ENCODE measurements around the gene SOAT2. TPM values are rescaled to one million over a fixed set of nuclear protein-coding genes. Genes with fewer than 3 reads are reported as not detected.

SOAT2 gene
- total RNA-seq, 1 donor from 2014 or later, result not detected

- intact Hi-C loops (cut with micrococcal nuclease), result no loop called here
- Mint-ChIP-seq H3K4me1 (ENCODE audit: low read depth) (no peaks in the 10 kb centered on the region), H3K4me3 (no peak overlapping the region), H3K36me3 (ENCODE audit: low read depth) (no peaks in the 10 kb centered on the region), H3K27ac (no peak overlapping the region), H3K9me3 (no peaks in the 10 kb centered on the region), H3K27me3 (ENCODE audit: insufficient read depth) (peaks cover 15% of the 10 kb centered on the region)
- DNase-seq (ENCODE audit: low spot score), result no peak
These were observed 25.7 kb downstream of the SOAT2 start for GRCh38 chr12:53128780-53129569.

GRCh38 chr12:53131844-53132243, 28.6 kb downstream of the SOAT2 start:
- H3K9me3 Mint-ChIP-seq, result peaks cover under 1% of the 10 kb centered on the region

GRCh38 chr12:53133722-53134121, 30.4 kb downstream of the SOAT2 start:
- no peak for DNase-seq (ENCODE audit: low spot score)
- H3K4me1 Mint-ChIP-seq (ENCODE audit: low read depth), result no peaks in the 10 kb centered on the region
- no peaks in the 10 kb centered on the region for H3K36me3 Mint-ChIP-seq (ENCODE audit: low read depth)
- peaks cover 12% of the 10 kb centered on the region for H3K9me3 Mint-ChIP-seq
- H3K27ac Mint-ChIP-seq, result no peak overlapping the region
- peaks cover 15% of the 10 kb centered on the region for H3K27me3 Mint-ChIP-seq (ENCODE audit: insufficient read depth)
- no peak overlapping the region for H3K4me3 Mint-ChIP-seq
- intact Hi-C loops (cut with micrococcal nuclease), result no loop called here

More at GRCh38 chr12:53131844-53132243, 28.6 kb downstream of the SOAT2 start:
- no peak overlapping the region for H3K4me3 Mint-ChIP-seq
- DNase-seq (ENCODE audit: low spot score), result no peak
- no peak overlapping the region for H3K27ac Mint-ChIP-seq
- H3K36me3 Mint-ChIP-seq (ENCODE audit: low read depth), result no peaks in the 10 kb centered on the region
- intact Hi-C loops (cut with micrococcal nuclease), result no loop called here
- H3K27me3 Mint-ChIP-seq (ENCODE audit: insufficient read depth), result peaks cover 14% of the 10 kb centered on the region
- no peaks in the 10 kb centered on the region for H3K4me1 Mint-ChIP-seq (ENCODE audit: low read depth)

- peaks cover 5% of the 10 kb centered on the region for H3K9me3 Mint-ChIP-seq
- H3K4me1 Mint-ChIP-seq (ENCODE audit: low read depth), result no peaks in the 10 kb centered on the region
- H3K36me3 Mint-ChIP-seq (ENCODE audit: low read depth), result no peaks in the 10 kb centered on the region
- H3K27ac Mint-ChIP-seq, result no peak overlapping the region
- DNase-seq (ENCODE audit: low spot score), result no peak
- intact Hi-C loops (cut with micrococcal nuclease), result no loop called here
- no peak overlapping the region for H3K4me3 Mint-ChIP-seq
- peaks cover 11% of the 10 kb centered on the region for H3K27me3 Mint-ChIP-seq (ENCODE audit: insufficient read depth)
These were observed 40.1 kb downstream of the SOAT2 start for GRCh38 chr12:53143355-53143754.

GRCh38 chr12:53145383-53146260, 42.3 kb downstream of the SOAT2 start:
- intact Hi-C loops (cut with micrococcal nuclease), result no loop called here
- Mint-ChIP-seq H3K27ac (no peak overlapping the region), H3K36me3 (ENCODE audit: low read depth) (no peaks in the 10 kb centered on the region), H3K4me3 (no peak overlapping the region), H3K9me3 (no peaks in the 10 kb centered on the region), H3K4me1 (ENCODE audit: low read depth) (no peaks in the 10 kb centered on the region), H3K27me3 (ENCODE audit: insufficient read depth) (peaks cover 6% of the 10 kb centered on the region)
- DNase-seq (ENCODE audit: low spot score), result no peak

GRCh38 chr12:53147181-53147580, 43.9 kb downstream of the SOAT2 start:
- Mint-ChIP-seq H3K4me1 (ENCODE audit: low read depth) (no peaks in the 10 kb centered on the region), H3K27ac (no peak overlapping the region), H3K36me3 (ENCODE audit: low read depth) (no peaks in the 10 kb centered on the region), H3K4me3 (no peak overlapping the region), H3K27me3 (ENCODE audit: insufficient read depth) (peaks cover 5% of the 10 kb centered on the region), H3K9me3 (no peaks in the 10 kb centered on the region)
- intact Hi-C loops (cut with micrococcal nuclease), result no loop called here
- no peak for DNase-seq (ENCODE audit: low spot score)

GRCh38 chr12:53147653-53148052, 44.4 kb downstream of the SOAT2 start:
- H3K9me3 Mint-ChIP-seq, result no peaks in the 10 kb centered on the region
- no peaks in the 10 kb centered on the region for H3K4me1 Mint-ChIP-seq (ENCODE audit: low read depth)
- no peaks in the 10 kb centered on the region for H3K36me3 Mint-ChIP-seq (ENCODE audit: low read depth)
- intact Hi-C loops (cut with micrococcal nuclease), result no loop called here
- no peak for DNase-seq (ENCODE audit: low spot score)
- H3K4me3 Mint-ChIP-seq, result no peak overlapping the region
- H3K27me3 Mint-ChIP-seq (ENCODE audit: insufficient read depth), result peaks cover 4% of the 10 kb centered on the region
- no peak overlapping the region for H3K27ac Mint-ChIP-seq

- no peaks in the 10 kb centered on the region for H3K4me1 Mint-ChIP-seq (ENCODE audit: low read depth)
- no peaks in the 10 kb centered on the region for H3K9me3 Mint-ChIP-seq
- H3K27ac Mint-ChIP-seq, result no peak overlapping the region
- intact Hi-C loops (cut with micrococcal nuclease), result loop anchor here (10.0 kb wide), 1 partner anchor 274 kb away; the partner anchor contains the start of gene AMHR2
- H3K4me3 Mint-ChIP-seq, result no peak overlapping the region
- no peaks in the 10 kb centered on the region for H3K36me3 Mint-ChIP-seq (ENCODE audit: low read depth)
- H3K27me3 Mint-ChIP-seq (ENCODE audit: insufficient read depth), result no peaks in the 10 kb centered on the region
- DNase-seq (ENCODE audit: low spot score), result no peak
These were observed 47.8 kb downstream of the SOAT2 start for GRCh38 chr12:53151039-53151438.

- Mint-ChIP-seq H3K27ac (no peak overlapping the region), H3K36me3 (ENCODE audit: low read depth) (no peaks in the 10 kb centered on the region), H3K27me3 (ENCODE audit: insufficient read depth) (no peaks in the 10 kb centered on the region), H3K9me3 (no peaks in the 10 kb centered on the region), H3K4me1 (ENCODE audit: low read depth) (no peaks in the 10 kb centered on the region), H3K4me3 (no peak overlapping the region)
- DNase-seq (ENCODE audit: low spot score), result no peak
- intact Hi-C loops (cut with micrococcal nuclease), result loop anchor here (10.0 kb wide), 1 partner anchor 272 kb away; the partner anchor contains the start of gene AMHR2
These were observed 49.1 kb downstream of the SOAT2 start for GRCh38 chr12:53152390-53152789.

- peaks cover 10% of the 10 kb centered on the region for H3K4me1 Mint-ChIP-seq (ENCODE audit: low read depth)
- H3K9me3 Mint-ChIP-seq, result no peaks in the 10 kb centered on the region
- peak; percentile 83 for DNase-seq (ENCODE audit: low spot score)
- intact Hi-C loops (cut with micrococcal nuclease), result loop anchor here (1.0 to 10.0 kb wide), 12 partner anchors 21 to 265 kb away; partner anchors contain the start of genes AAAS, AMHR2, CSAD and ESPL1
- H3K36me3 Mint-ChIP-seq (ENCODE audit: low read depth), result no peaks in the 10 kb centered on the region
- H3K27me3 Mint-ChIP-seq (ENCODE audit: insufficient read depth), result no peaks in the 10 kb centered on the region
- peak overlapping the region; percentile 50 for H3K27ac Mint-ChIP-seq
- no peak overlapping the region for H3K4me3 Mint-ChIP-seq
These were observed 56.0 kb downstream of the SOAT2 start for GRCh38 chr12:53159195-53159839.

- intact Hi-C loops (cut with micrococcal nuclease), result loop anchor here (1.0 to 10.0 kb wide), 12 partner anchors 20 to 265 kb away; partner anchors contain the start of genes AAAS, AMHR2, CSAD and ESPL1
- DNase-seq (ENCODE audit: low spot score), result no peak
- Mint-ChIP-seq H3K9me3 (no peaks in the 10 kb centered on the region), H3K4me1 (ENCODE audit: low read depth) (peaks cover 10% of the 10 kb centered on the region), H3K27ac (no peak overlapping the region), H3K4me3 (no peak overlapping the region), H3K36me3 (ENCODE audit: low read depth) (no peaks in the 10 kb centered on the region), H3K27me3 (ENCODE audit: insufficient read depth) (no peaks in the 10 kb centered on the region)
These were observed 56.7 kb downstream of the SOAT2 start for GRCh38 chr12:53160000-53160399.

GRCh38 chr12:53160673-53161072, 57.4 kb downstream of the SOAT2 start:
- H3K4me3 Mint-ChIP-seq, result no peak overlapping the region
- no peaks in the 10 kb centered on the region for H3K36me3 Mint-ChIP-seq (ENCODE audit: low read depth)
- no peak overlapping the region for H3K27ac Mint-ChIP-seq
- peaks cover 10% of the 10 kb centered on the region for H3K4me1 Mint-ChIP-seq (ENCODE audit: low read depth)
- no peak for DNase-seq (ENCODE audit: low spot score)
- intact Hi-C loops (cut with micrococcal nuclease), result no loop called here
- H3K27me3 Mint-ChIP-seq (ENCODE audit: insufficient read depth), result no peaks in the 10 kb centered on the region
- no peaks in the 10 kb centered on the region for H3K9me3 Mint-ChIP-seq

All from activated T-helper 1 cell treated with anti-CD3 and anti-CD28 coated beads, Interleukin-12 subunit alpha, Interleukin-12 subunit beta, Interleukin-2, Interleukin-4 antibody, amounts not matched to agents 30 ng/mL and 10 ng/mL and 1 ng/mL, durations not matched to agents 14 hours and 24 hours and 36 hours (primary cell).